Activated naive CD4-positive, alpha-beta T cell treated with anti-CD3 and anti-CD28 coated beads, Interleukin-2, amount 50 U/mL, for 72 hours (primary cell): Measurements from ENCODE around the gene SLC14A1. TPM values are rescaled to one million over a fixed set of nuclear protein-coding genes. Genes with fewer than 3 reads are reported as not detected.
"Not testable (repeated sequence)": the region's sequence is repeated elsewhere in the genome, so short reads cannot be mapped to it uniquely, and the experiment has no call there.

ENCODE experiments used
- ATAC-seq, 2 donors: fragments of 150-1000 bp; cut with Tn5 transposase; 2 replicates each; pipeline ENCODE4 v1.10.0; 2021; ENCODE audit warnings: mild to moderate bottlenecking in 2 of 2, moderate library complexity in 2 of 2
- DNase-seq, 2 donors: peaks; one replicate each; pipeline ENCODE4 v3.0.0; 2021 to 2022; ENCODE audit warnings: low spot score in 2 of 2
- H3K27ac Mint-ChIP-seq, 2 donors: one replicate each; pipeline ENCODE4 v1.8.0; 2022; ENCODE audit warnings: mild to moderate bottlenecking in 2 of 2, mixed read lengths in 2 of 2
- H3K36me3 Mint-ChIP-seq, 2 donors: one replicate each; pipeline ENCODE4 v1.8.0; 2022; ENCODE audit warnings: mixed read lengths in 2 of 2
- H3K9me3 Mint-ChIP-seq, 2 donors: one replicate each; pipeline ENCODE4 v1.8.0; 2022; ENCODE audit warnings: mixed read lengths in 2 of 2
- total RNA-seq, 2 donors: library from RNA; stranded (reverse); gene quantifications; one replicate each; pipeline ENCODE4 v1.2.3, GENCODE V29; 2022

The SLC14A1 gene
- total RNA-seq, 2 donors from 2014 or later = 0.14 to 0.54 TPM

GRCh38 chr18:45739268-45739667, 15.3 kb downstream of the SLC14A1 start:
- ATAC-seq (no peak), DNase-seq (no peak)
- Mint-ChIP-seq H3K36me3 (no peaks in the 10 kb centered on the region), H3K27ac (no peak overlapping the region), H3K9me3 (no peaks in the 10 kb centered on the region)

DNA sequence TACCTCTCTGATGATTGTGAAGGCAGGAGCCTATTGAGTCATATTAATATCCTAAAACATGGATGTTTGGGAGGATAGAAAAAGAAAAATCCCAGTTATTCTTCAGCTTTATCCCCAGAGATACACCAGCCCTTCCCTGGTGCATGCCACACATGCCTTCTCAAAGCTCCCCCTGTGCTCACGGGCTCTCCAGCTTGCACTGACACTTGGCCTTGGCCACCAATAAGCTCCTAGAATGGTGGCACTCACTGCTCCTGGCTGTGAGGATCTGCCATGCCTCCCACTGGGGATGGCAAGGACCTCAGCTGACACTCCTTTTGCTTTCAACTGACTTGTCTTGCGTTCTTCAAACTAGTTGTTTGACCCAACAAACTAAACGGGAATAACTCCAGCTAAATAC, 15.9 kb downstream of the SLC14A1 start:
- Mint-ChIP-seq H3K36me3 (no peaks in the 10 kb centered on the region), H3K9me3 (no peaks in the 10 kb centered on the region), H3K27ac (no peak overlapping the region)
- ATAC-seq (no peak), DNase-seq (no peak)

DNA sequence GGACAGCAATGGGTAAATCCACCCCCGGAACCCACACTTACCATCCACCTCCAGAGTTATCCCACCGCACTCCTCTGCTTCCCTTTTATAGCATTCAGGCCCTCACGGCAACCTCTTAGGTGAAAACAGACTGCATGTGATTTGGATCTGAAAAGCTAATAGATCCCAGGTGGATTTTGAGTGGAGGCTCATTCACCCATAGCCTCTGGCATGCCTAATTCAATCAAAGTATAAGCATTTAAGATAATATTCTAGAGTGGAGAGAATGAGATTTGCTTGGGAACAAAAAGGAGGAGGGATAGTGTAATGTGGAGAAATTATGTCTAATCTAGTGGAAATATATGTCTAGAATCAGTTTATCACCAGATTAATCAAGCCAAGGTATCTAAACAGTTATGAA, 17.1 kb downstream of the SLC14A1 start:
- no peak for ATAC-seq
- no peak overlapping the region for H3K27ac Mint-ChIP-seq
- no peaks in the 10 kb centered on the region for H3K36me3 Mint-ChIP-seq
- no peaks in the 10 kb centered on the region for H3K9me3 Mint-ChIP-seq
- DNase-seq = no peak

- H3K36me3 Mint-ChIP-seq = no peaks in the 10 kb centered on the region
These were observed 22.0 kb downstream of the SLC14A1 start for GRCh38 chr18:45745817-45746461.

GRCh38 chr18:45748501-45748900, 24.5 kb downstream of the SLC14A1 start:
- DNase-seq (no peak), ATAC-seq (no peak)
- no peak overlapping the region for H3K27ac Mint-ChIP-seq
- H3K9me3 Mint-ChIP-seq = no peaks in the 10 kb centered on the region
- no peaks in the 10 kb centered on the region for H3K36me3 Mint-ChIP-seq

More at GRCh38 chr18:45745817-45746461, 22.0 kb downstream of the SLC14A1 start:
- no peaks in the 10 kb centered on the region for H3K9me3 Mint-ChIP-seq
- H3K27ac Mint-ChIP-seq = no peak overlapping the region
- DNase-seq = no peak
- no peak for ATAC-seq

- ATAC-seq = no peak
- H3K27ac Mint-ChIP-seq = no peak overlapping the region
These were observed 26.1 kb downstream of the SLC14A1 start for GRCh38 chr18:45749918-45750689.

GRCh38 chr18:45751766-45752165, 27.8 kb downstream of the SLC14A1 start:
- Mint-ChIP-seq H3K27ac (no peak overlapping the region), H3K9me3 (peaks cover 0 to 9% of the 10 kb centered on the region in 2 donors), H3K36me3 (no peaks in the 10 kb centered on the region)
- ATAC-seq (no peak), DNase-seq (no peak)

More at GRCh38 chr18:45749918-45750689, 26.1 kb downstream of the SLC14A1 start:
- DNase-seq = no peak
- H3K9me3 Mint-ChIP-seq = peaks cover 0 to 6% of the 10 kb centered on the region in 2 donors
- no peaks in the 10 kb centered on the region for H3K36me3 Mint-ChIP-seq

- Mint-ChIP-seq H3K9me3 (peaks cover 0 to 9% of the 10 kb centered on the region in 2 donors), H3K36me3 (no peaks in the 10 kb centered on the region), H3K27ac (no peak overlapping the region)
- DNase-seq (no peak), ATAC-seq (no peak)
These were observed 28.7 kb downstream of the SLC14A1 start for GRCh38 chr18:45752681-45753080.

DNA sequence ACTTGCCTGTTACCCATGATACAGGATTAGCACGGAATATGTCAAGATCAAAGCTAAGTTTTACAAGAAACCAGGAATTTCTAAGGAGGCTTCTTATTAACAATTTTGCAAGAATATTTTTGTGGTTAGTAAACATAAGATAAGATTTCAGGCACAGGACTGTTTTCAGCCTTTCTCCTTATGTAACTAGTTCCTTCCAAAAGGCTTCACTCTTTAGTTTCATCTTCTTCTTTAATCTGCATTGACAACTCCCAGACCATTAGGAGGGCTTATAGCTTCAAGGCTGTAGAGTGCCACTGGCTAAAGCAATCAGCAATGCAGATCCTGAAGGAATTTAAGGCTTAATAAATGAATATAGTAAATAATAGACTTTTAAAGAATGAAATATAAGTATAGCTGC, 29.3 kb downstream of the SLC14A1 start:
- DNase-seq (no peak), ATAC-seq (no peak)
- Mint-ChIP-seq H3K36me3 (no peaks in the 10 kb centered on the region), H3K27ac (no peak overlapping the region), H3K9me3 (peaks cover 0 to 9% of the 10 kb centered on the region in 2 donors)

DNA sequence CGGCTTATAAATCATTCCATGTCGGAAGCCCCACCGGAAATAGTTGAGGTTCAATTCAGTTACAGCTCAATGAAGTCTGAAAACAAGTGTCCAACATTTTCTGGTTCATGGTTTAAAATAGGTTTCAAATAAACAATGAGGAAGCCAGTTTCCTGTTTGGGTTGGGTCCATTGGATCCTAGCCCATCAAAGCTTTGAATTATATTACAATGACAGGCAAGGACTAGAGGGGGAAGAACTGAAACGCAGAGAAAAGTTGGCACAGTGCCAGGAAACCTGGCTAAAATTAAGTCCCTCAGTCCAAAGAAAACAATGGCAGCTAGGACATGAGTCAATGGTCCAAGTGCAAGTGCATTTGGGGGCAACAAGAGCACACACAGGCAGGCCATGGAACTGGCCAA, 32.0 kb downstream of the SLC14A1 start:
- Mint-ChIP-seq H3K9me3 (peaks cover 0 to 9% of the 10 kb centered on the region in 2 donors), H3K27ac (peak overlapping the region in 1 of 2 donors; percentile 76), H3K36me3 (no peaks in the 10 kb centered on the region)
- ATAC-seq = no peak
- DNase-seq = no peak

GRCh38 chr18:45757005-45757404, 33.0 kb downstream of the SLC14A1 start:
- no peak overlapping the region for H3K27ac Mint-ChIP-seq
- peaks cover 0 to 9% of the 10 kb centered on the region in 2 donors for H3K9me3 Mint-ChIP-seq
- DNase-seq = no peak
- no peak for ATAC-seq
- H3K36me3 Mint-ChIP-seq = no peaks in the 10 kb centered on the region

- not testable (repeated sequence) for H3K36me3 Mint-ChIP-seq, H3K27ac Mint-ChIP-seq, H3K9me3 Mint-ChIP-seq, DNase-seq, ATAC-seq
These were observed 33.7 kb downstream of the SLC14A1 start for GRCh38 chr18:45757644-45758043.

GRCh38 chr18:45760462-45761036, 36.6 kb downstream of the SLC14A1 start:
- Mint-ChIP-seq H3K9me3 (no peaks in the 10 kb centered on the region), H3K27ac (no peak overlapping the region), H3K36me3 (no peaks in the 10 kb centered on the region)
- ATAC-seq (no peak), DNase-seq (no peak)

DNA sequence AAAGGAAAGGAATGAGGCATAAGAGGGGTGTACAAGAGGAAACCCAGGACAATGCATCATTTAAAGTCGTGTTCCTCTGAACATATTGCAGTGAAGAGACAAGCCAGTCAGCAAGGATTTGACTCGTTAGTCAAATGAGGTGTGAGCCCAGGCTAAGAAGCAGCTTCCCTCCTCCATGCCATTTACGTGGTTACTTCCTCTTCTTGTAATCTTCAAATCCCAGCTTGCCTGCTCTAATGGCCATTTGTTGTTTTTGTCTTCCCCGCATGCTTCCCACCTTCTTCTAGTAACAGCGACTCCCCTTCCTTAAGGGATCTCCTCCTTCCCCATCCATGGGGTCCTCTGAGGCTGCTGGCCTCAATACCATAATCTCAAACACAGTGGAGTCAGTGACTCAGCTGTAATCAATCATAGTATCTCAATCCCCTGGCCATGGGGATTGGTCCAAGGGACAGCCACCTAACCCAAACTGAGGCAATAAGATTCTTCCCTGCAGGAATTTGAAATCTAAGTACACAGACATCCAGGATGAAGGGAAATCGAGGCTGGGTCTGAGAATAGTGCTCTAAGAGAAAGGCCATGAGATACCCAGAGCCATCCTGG, 37.6 kb downstream of the SLC14A1 start:
- Mint-ChIP-seq H3K36me3 (no peaks in the 10 kb centered on the region), H3K9me3 (no peaks in the 10 kb centered on the region), H3K27ac (no peak overlapping the region)
- ATAC-seq (no peak), DNase-seq (no peak)

DNA sequence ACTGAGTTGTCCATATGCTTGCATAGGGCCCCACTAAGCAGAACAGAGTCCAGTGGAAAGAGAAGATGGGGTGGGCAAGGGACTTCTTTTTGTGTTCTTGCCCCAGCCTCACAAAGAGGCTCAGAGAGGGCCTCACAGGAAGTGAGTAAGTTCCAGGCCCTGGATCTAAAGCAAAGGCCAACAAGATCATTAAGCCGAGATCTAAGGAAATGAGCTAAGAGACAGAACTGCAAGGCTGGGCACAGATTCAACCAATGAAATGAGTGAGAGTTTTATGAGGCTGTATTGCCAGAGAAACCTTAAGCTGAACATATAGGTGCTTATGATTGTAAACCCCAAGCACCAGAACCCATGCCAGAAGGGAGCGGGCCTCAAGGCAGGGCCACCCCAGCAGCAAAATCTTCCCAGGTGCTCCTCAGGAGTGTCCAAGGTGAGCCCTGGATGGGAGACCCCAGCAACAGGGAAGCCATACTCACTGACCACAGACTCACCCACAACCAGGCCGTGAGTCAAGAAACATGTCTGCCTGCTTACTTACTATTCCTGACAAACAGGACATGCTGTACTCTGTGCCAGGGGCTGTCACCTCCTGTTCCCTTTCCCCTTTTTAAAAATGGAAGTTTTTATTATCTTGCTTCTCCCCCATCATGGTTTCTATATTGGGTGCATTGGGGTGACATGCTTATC, 40.2 kb downstream of the SLC14A1 start:
- no peak for DNase-seq
- Mint-ChIP-seq H3K9me3 (no peaks in the 10 kb centered on the region), H3K27ac (no peak overlapping the region), H3K36me3 (no peaks in the 10 kb centered on the region)
- ATAC-seq = no peak

GRCh38 chr18:45765796-45766195, 41.8 kb downstream of the SLC14A1 start:
- Mint-ChIP-seq H3K9me3 (peaks cover 0 to 5% of the 10 kb centered on the region in 2 donors), H3K36me3 (no peaks in the 10 kb centered on the region), H3K27ac (no peak overlapping the region)
- DNase-seq (no peak), ATAC-seq (no peak)
